K562 (cell line): Measurements from ENCODE around the gene MYO15A. TPM values are rescaled to one million over a fixed set of nuclear protein-coding genes. Genes with fewer than 3 reads are reported as not detected.

ENCODE experiments used
- BCL6 ChIP-seq: fragments of 250-450 bp; sonication (Bioruptor Pico); IDR thresholded peaks from 2 replicates; pipeline ENCODE4 v1.4.0; 2020
- KAT7 ChIP-seq: sonication (generic); formaldehyde crosslinking; IDR thresholded peaks from 2 replicates; pipeline ENCODE4 v1.8.0; 2022; ENCODE audit warnings: missing genetic modification reagents, mild to moderate bottlenecking, borderline replicate concordance
- MGA ChIP-seq: fragments of 450-650 bp; IDR thresholded peaks from 2 replicates; pipeline ENCODE4 v1.6.1; 2016; ENCODE audit warnings: mild to moderate bottlenecking, moderate library complexity
- NRF1 ChIP-seq, 2 experiments: fragments of 450-650 bp; IDR thresholded peaks in 1 of 2; conservative IDR thresholded peaks in 1 of 2; 2 replicates each; pipeline ENCODE4 v1.6.1; 2014; ENCODE audit warnings: mild to moderate bottlenecking in 2 of 2
- PHF20 ChIP-seq: fragments of 450-650 bp; IDR thresholded peaks from 2 replicates; pipeline ENCODE4 v1.6.1; 2018; ENCODE audit not compliant: partially characterized antibody
- RAD21 ChIP-seq, 2 experiments: fragments of 250-450 bp in 1 of 2; fragments of 450-650 bp in 1 of 2; sonication (Bioruptor Pico) in 1 of 2; formaldehyde crosslinking in 1 of 2; IDR thresholded peaks in 1 of 2; conservative IDR thresholded peaks in 1 of 2; 2 replicates each; pipeline versions ENCODE4 v1.4.0 to v1.8.0; 2020 to 2022; ENCODE audit warnings: mild to moderate bottlenecking in 2 of 2, moderate library complexity in 1 of 2
- ZBTB11 ChIP-seq, 3 experiments: fragments of 200-800 bp in 1 of 3; fragments of 250-450 bp in 1 of 3; fragments of 450-650 bp in 1 of 3; sonication (Bioruptor Pico) in 1 of 3; sonication (Bioruptor generic) in 1 of 3; formaldehyde crosslinking in 1 of 3; IDR thresholded peaks; 2 replicates each; pipeline versions ENCODE4 v1.6.1 to v1.8.0; 2016 to 2022; ENCODE audit warnings: mild to moderate bottlenecking in 2 of 3, missing genetic modification characterization in 2 of 3, missing compliant biosample characterization in 1 of 3, moderate library complexity in 1 of 3
- ZNF395 ChIP-seq: fragments of 200-800 bp; sonication (Bioruptor generic); IDR thresholded peaks from 2 replicates; pipeline ENCODE4 v1.6.1; 2017; ENCODE audit warnings: missing genetic modification characterization, missing compliant biosample characterization
- ZNF583 ChIP-seq: fragments of 250-450 bp; sonication (Bioruptor Pico); IDR thresholded peaks from 2 replicates; pipeline ENCODE4 v1.4.0; 2020
- polyA plus RNA-seq, 8 experiments: library from polyadenylated mRNA; depleted of rRNA in 4 of 8; stranded (reverse) in 5 of 8; unstranded in 3 of 8; fragments of >200 nt; fragmentation: Nextera tagmentation in 2 of 8; fragmentation: Illumina TruSeq in 1 of 8; extraction: Ambion mirVana in 2 of 8; extraction: Trizol in 1 of 8; gene quantifications; 2 replicates each; pipeline versions ENCODE4 v1.2.1 to v1.2.3, GENCODE V29; 2011 to 2014; ENCODE audit warnings: inconsistent platforms in 1 of 8, missing spikeins in 1 of 8
- total RNA-seq, 7 experiments: library from RNA; depleted of rRNA in 6 of 7; stranded (reverse); fragments of >200 nt in 6 of 7; fragmentation: Illumina TruSeq in 2 of 7; extraction: Trizol in 2 of 7; gene quantifications; 2 replicates each; pipeline versions ENCODE4 v1.2.1 to v1.2.3, GENCODE V29; 2011 to 2021; ENCODE audit warnings: low replicate concordance in 1 of 7

The MYO15A gene
- total and polyA plus RNA-seq, 9 of the 15 experiments (the other 6 are each of a cell fraction or from before 2014, with no cell fraction given): 0.05 to 0.88 (median 0.14) TPM; not detected in 1

GRCh38 chr17:18184143-18185031 is 75.8 kb downstream of the MYO15A start (continued):
- TF ChIP-seq MGA (peak; percentile 79), BCL6 (no peak), ZBTB11 (CRISPR knock-in tag; IDR thresholded peaks at IDR 0.05) (no peak), KAT7 (CRISPR knock-in tag) (peak; percentile 91), RAD21 (CRISPR knock-in tag; conservative IDR thresholded peaks at IDR 0.05 in 1 of 2, IDR thresholded peaks at IDR 0.05 in 1 of 2) (no peak), ZNF395 (no peak), PHF20 (no peak), ZNF583 (no peak), NRF1 (conservative IDR thresholded peaks at IDR 0.05 in 1 of 2, IDR thresholded peaks at IDR 0.05 in 1 of 2) (peak; percentile 31 to 35; a peak in 2 of 4 replicates)
